ENCODE results near the gene USP5. TPM values are rescaled to one million over a fixed set of nuclear protein-coding genes. Genes with fewer than 3 reads are reported as not detected.

USP5 gene
- polyA plus RNA-seq, 3 donors, result 28.0 to 32.4 (median 29.9) TPM

DNA sequence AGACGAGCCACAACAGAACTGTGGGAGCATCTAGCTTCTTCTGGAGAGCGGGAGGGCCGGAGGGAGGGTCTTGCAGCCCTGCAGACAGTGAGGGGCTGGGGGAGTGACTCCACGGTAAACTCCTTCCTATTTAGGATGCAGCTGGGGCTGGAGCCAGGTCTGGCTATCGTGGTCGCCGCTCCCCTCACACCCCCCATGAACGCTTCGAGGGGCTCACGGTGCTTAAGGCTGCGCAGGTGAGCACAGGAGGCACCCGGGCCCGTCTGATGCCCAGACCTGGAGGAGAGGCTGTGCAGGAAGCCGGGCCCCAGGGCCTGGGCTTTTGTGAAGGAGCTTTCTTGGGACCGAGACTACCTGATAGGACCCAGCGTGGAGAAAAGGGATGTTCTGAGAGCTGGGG is 15.1 kb upstream of the USP5 start:
- H3K27ac ChIP-seq (ENCODE audit: low read depth in 1 of 2, low read length in 2 of 2), result no peak overlapping the region

DNA sequence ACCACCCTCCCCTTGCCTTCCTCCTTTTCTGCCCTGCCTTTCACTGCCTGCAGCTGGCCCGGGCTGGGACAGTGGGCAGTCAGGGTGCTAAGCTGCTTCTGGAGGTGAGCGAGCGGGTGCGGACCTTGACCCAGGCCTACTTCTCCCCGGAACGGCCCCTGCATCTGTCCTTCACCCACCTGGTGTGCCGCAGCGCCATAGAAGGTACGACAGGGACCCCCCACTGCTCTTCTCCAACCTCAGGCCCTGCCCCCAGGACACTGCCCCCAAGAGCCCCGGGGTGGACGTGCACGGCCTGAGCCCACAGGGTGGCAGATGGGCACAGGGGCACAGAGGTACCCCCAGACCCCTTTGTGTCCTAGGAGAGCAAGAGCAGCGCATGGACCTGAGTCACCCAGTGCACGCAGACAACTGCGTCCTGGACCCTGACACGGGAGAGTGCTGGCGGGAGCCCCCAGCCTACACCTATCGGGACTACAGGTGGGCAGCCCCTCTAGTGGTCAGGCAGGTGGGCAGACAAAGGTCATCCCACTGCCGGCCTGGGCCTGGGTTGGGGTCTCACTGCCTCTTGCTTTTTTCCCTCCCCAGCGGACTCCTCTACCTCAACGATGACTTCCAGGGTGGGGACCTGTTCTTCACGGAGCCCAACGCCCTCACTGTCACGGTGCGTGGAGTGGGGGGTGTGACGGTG is 14.4 kb upstream of the USP5 start:
- Mint-ChIP-seq H3K27ac (no peak overlapping the region), H3K9me3 (no peaks in the 10 kb centered on the region), H3K4me1 (no peaks in the 10 kb centered on the region), H3K36me3 (no peaks in the 10 kb centered on the region), H3K4me3 (no peak overlapping the region), H3K27me3 (ENCODE audit: low read depth in 3 of 3) (no peaks in the 10 kb centered on the region)
- intact Hi-C loops (cut with micrococcal nuclease), result no loop called here
- TF ChIP-seq, protein P1, sequence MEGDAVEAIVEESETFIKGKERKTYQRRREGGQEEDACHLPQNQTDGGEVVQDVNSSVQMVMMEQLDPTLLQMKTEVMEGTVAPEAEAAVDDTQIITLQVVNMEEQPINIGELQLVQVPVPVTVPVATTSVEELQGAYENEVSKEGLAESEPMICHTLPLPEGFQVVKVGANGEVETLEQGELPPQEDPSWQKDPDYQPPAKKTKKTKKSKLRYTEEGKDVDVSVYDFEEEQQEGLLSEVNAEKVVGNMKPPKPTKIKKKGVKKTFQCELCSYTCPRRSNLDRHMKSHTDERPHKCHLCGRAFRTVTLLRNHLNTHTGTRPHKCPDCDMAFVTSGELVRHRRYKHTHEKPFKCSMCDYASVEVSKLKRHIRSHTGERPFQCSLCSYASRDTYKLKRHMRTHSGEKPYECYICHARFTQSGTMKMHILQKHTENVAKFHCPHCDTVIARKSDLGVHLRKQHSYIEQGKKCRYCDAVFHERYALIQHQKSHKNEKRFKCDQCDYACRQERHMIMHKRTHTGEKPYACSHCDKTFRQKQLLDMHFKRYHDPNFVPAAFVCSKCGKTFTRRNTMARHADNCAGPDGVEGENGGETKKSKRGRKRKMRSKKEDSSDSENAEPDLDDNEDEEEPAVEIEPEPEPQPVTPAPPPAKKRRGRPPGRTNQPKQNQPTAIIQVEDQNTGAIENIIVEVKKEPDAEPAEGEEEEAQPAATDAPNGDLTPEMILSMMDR (IDR thresholded peaks at IDR 0.05), result no peak
- H3K79me2 ChIP-seq (ENCODE audit: insufficient read depth, low read length), result no peaks in the 10 kb centered on the region
- H4K20me1 ChIP-seq (ENCODE audit: insufficient read depth, low read length), result no peaks in the 10 kb centered on the region
- no peaks in the 10 kb centered on the region for H3K9me3 ChIP-seq (replicated peaks in 1 of 2; ENCODE audit: control insufficient read depth in 1 of 2, insufficient read depth in 1 of 2, low read length in 2 of 2)
- WGBS (ENCODE audit: insufficient coverage), result 97% methylated on average over 17 of the region's 26 CpGs
- H3K9ac ChIP-seq (ENCODE audit: insufficient read depth, low read length, poor library complexity, severe bottlenecking), result no peak overlapping the region
- H3K36me3 ChIP-seq (replicated peaks in 1 of 2; ENCODE audit: control insufficient read depth in 1 of 2, insufficient read depth in 2 of 2, low read length in 2 of 2), result no peaks in the 10 kb centered on the region
- no peak overlapping the region for H2AFZ ChIP-seq (ENCODE audit: insufficient read depth, low read depth, low read length, poor library complexity, severe bottlenecking)
- H3K27ac ChIP-seq (ENCODE audit: low read depth in 1 of 2, low read length in 2 of 2), result no peak overlapping the region
- no peak for DNase-seq
- no peaks in the 10 kb centered on the region for H3K27me3 ChIP-seq (ENCODE audit: control insufficient read depth in 2 of 2, insufficient read depth in 2 of 2, low read length in 2 of 2)
- no peak overlapping the region for H3K4me2 ChIP-seq (replicated peaks; ENCODE audit: extremely low read depth, low read length, poor library complexity, severe bottlenecking)
- H3K4me3 ChIP-seq (replicated peaks in 1 of 3; ENCODE audit: low read depth in 2 of 3, low read length in 3 of 3), result no peak overlapping the region
- peaks cover 3 to 4% of the 10 kb centered on the region in 2 donors for H3K4me1 ChIP-seq (ENCODE audit: control insufficient read depth in 1 of 2, insufficient read depth in 2 of 2, low read length in 2 of 2)

More for the DNA sequence above, 15.1 kb upstream of the USP5 start:
- H3K9ac ChIP-seq (ENCODE audit: insufficient read depth, low read length, poor library complexity, severe bottlenecking), result no peak overlapping the region
- no peak overlapping the region for H3K4me3 ChIP-seq (replicated peaks in 1 of 3; ENCODE audit: low read depth in 2 of 3, low read length in 3 of 3)
- DNase-seq, result no peak
- no peaks in the 10 kb centered on the region for H4K20me1 ChIP-seq (ENCODE audit: insufficient read depth, low read length)
- Mint-ChIP-seq H3K27me3 (ENCODE audit: low read depth in 3 of 3) (no peaks in the 10 kb centered on the region), H3K9me3 (no peaks in the 10 kb centered on the region), H3K27ac (peak overlapping the region in 1 of 7 donors; percentile 55), H3K4me3 (no peak overlapping the region), H3K4me1 (no peaks in the 10 kb centered on the region), H3K36me3 (no peaks in the 10 kb centered on the region)
- H3K4me1 ChIP-seq (ENCODE audit: control insufficient read depth in 1 of 2, insufficient read depth in 2 of 2, low read length in 2 of 2), result peaks cover 3 to 4% of the 10 kb centered on the region in 2 donors
- intact Hi-C loops (cut with micrococcal nuclease), result no loop called here
- TF ChIP-seq, protein P1 (IDR thresholded peaks at IDR 0.05), result no peak
- H2AFZ ChIP-seq (ENCODE audit: insufficient read depth, low read depth, low read length, poor library complexity, severe bottlenecking), result no peak overlapping the region
- H3K36me3 ChIP-seq (replicated peaks in 1 of 2; ENCODE audit: control insufficient read depth in 1 of 2, insufficient read depth in 2 of 2, low read length in 2 of 2), result no peaks in the 10 kb centered on the region
- no peaks in the 10 kb centered on the region for H3K79me2 ChIP-seq (ENCODE audit: insufficient read depth, low read length)
- no peaks in the 10 kb centered on the region for H3K27me3 ChIP-seq (ENCODE audit: control insufficient read depth in 2 of 2, insufficient read depth in 2 of 2, low read length in 2 of 2)
- H3K9me3 ChIP-seq (replicated peaks in 1 of 2; ENCODE audit: control insufficient read depth in 1 of 2, insufficient read depth in 1 of 2, low read length in 2 of 2), result no peaks in the 10 kb centered on the region
- 84% methylated on average over 9 of the region's 16 CpGs for WGBS (ENCODE audit: insufficient coverage)
- H3K4me2 ChIP-seq (replicated peaks; ENCODE audit: extremely low read depth, low read length, poor library complexity, severe bottlenecking), result no peak overlapping the region

All from CD14-positive monocyte (primary cell).